H1 (cell line): ENCODE data around the gene ELAVL1. TPM values are rescaled to one million over a fixed set of nuclear protein-coding genes. Genes with fewer than 3 reads are reported as not detected.

Experiments
- CTCF ChIA-PET: fragments of 300-600 bp; sonication (Branson Sonifier 250); formaldehyde crosslinking; loops from one replicate; lab custom pipeline; 2021; ENCODE audit not compliant: partially characterized antibody; lab: Charles Lee
- POLR2A ChIA-PET: fragments of 300-600 bp; sonication (Branson Sonifier 250); formaldehyde crosslinking; loops from one replicate; lab custom pipeline; 2021; ENCODE audit warnings: inconsistent platforms; ENCODE audit not compliant: partially characterized antibody; lab: Charles Lee
- DNase-seq, 2 experiments: peaks; one replicate each; pipeline versions ENCODE4 v3.0.0 to v3.0.0-alpha.2; 2010 to 2022; ENCODE audit warnings: low spot score in 2 of 2, low read depth in 1 of 2, mixed read lengths in 1 of 2
- FAIRE-seq: peaks from 2 replicates; lab custom pipeline; 2011; peaks lifted over from hg19 to GRCh38; lab: Jason Lieb, UNC
- H2AFZ ChIP-seq: 2 replicates; pipeline ENCODE4 v1.8.1; 2012; ENCODE audit warnings: low read length, inconsistent platforms
- H2AK5ac ChIP-seq: 2 replicates; pipeline ENCODE4 v1.6.1; 2013; ENCODE audit warnings: low read depth, low read length
- H2BK120ac ChIP-seq: replicated peaks from 2 replicates; pipeline ENCODE3; 2013; ENCODE audit warnings: low read depth, low read length, inconsistent platforms
- H2BK12ac ChIP-seq: 2 replicates; pipeline ENCODE4 v1.6.1; 2013; ENCODE audit warnings: low read depth, low read length
- H2BK15ac ChIP-seq: 2 replicates; pipeline ENCODE4 v1.6.1; 2013; ENCODE audit warnings: low read length
- H2BK20ac ChIP-seq: 2 replicates; pipeline ENCODE4 v1.6.1; 2013; ENCODE audit warnings: low read length
- H2BK5ac ChIP-seq: 2 replicates; pipeline ENCODE4 v1.6.1; 2013; ENCODE audit warnings: low read depth, low read length
- H3K14ac ChIP-seq: 2 replicates; pipeline ENCODE4 v1.6.1; 2013; ENCODE audit warnings: inconsistent platforms; ENCODE audit not compliant: insufficient read length
- H3K18ac ChIP-seq: 2 replicates; pipeline ENCODE4 v1.6.1; 2013; ENCODE audit warnings: low read length; ENCODE audit errors: extremely low read depth
- H3K23ac ChIP-seq: 2 replicates; pipeline ENCODE4 v1.6.1; 2013; ENCODE audit warnings: inconsistent platforms; ENCODE audit not compliant: insufficient read length
- H3K23me2 ChIP-seq: 2 replicates; pipeline ENCODE4 v1.6.1; 2013; ENCODE audit warnings: low read depth, low read length
- H3K27ac ChIP-seq: 2 replicates; pipeline ENCODE4 v1.6.1; 2011; ENCODE audit warnings: low read depth, low read length, inconsistent platforms
- H3K27me3 ChIP-seq, 4 experiments: replicated peaks in 1 of 4; 1 replicate in 1 of 4; 2 replicates in 3 of 4; pipeline versions ENCODE4 v1.6.1 to v1.8.1; 2011 to 2013; ENCODE audit warnings: low read length in 3 of 4, mild to moderate bottlenecking in 3 of 4, inconsistent platforms in 2 of 4, mixed read lengths in 2 of 4, moderate library complexity in 1 of 4; ENCODE audit not compliant: control insufficient read depth in 3 of 4, insufficient read depth in 3 of 4; ENCODE audit errors: extremely low read depth in 1 of 4
- H3K36me3 ChIP-seq, 4 experiments: 2 replicates each; pipeline versions ENCODE4 v1.6.1 to v1.8.1; 2011 to 2013; ENCODE audit warnings: mild to moderate bottlenecking in 4 of 4, low read length in 3 of 4, moderate library complexity in 2 of 4, control low read depth in 1 of 4, inconsistent platforms in 1 of 4; ENCODE audit not compliant: insufficient read depth in 4 of 4, control insufficient read depth in 2 of 4
- H3K4ac ChIP-seq: replicated peaks from 2 replicates; pipeline ENCODE3; 2013; ENCODE audit warnings: low read length, low read depth, mixed read lengths, inconsistent platforms; ENCODE audit not compliant: insufficient read length
- H3K4me1 ChIP-seq, 4 experiments: replicated peaks in 1 of 4; 1 replicate in 1 of 4; 2 replicates in 3 of 4; pipeline versions ENCODE4 v1.6.1 to v1.8.1; 2011 to 2013; ENCODE audit warnings: low read length in 3 of 4, inconsistent platforms in 2 of 4, mixed read lengths in 1 of 4; ENCODE audit not compliant: insufficient read depth in 4 of 4, control insufficient read depth in 3 of 4
- H3K4me2 ChIP-seq, 2 experiments: 2 replicates each; pipeline versions ENCODE4 v1.6.1 to v1.8.1; 2011 to 2013; ENCODE audit warnings: low read depth in 2 of 2, low read length in 2 of 2, control low read depth in 1 of 2, inconsistent platforms in 1 of 2, mild to moderate bottlenecking in 1 of 2; ENCODE audit not compliant: insufficient read depth in 1 of 2
- H3K4me3 ChIP-seq, 4 experiments: fragments of 200-600, 300-600 bp in 1 of 4; sonication (generic), shearing (Covaris generic), sonication (Bioruptor Twin) in 1 of 4; 2 replicates each; pipeline versions ENCODE4 v1.5.1 to v1.8.1; 2011 to 2016; ENCODE audit warnings: low read length in 4 of 4, low read depth in 3 of 4, control low read depth in 2 of 4, inconsistent platforms in 2 of 4, mild to moderate bottlenecking in 2 of 4, mixed read lengths in 1 of 4, moderate library complexity in 1 of 4; ENCODE audit not compliant: insufficient read depth in 2 of 4; ENCODE audit errors: extremely low read depth in 1 of 4
- H3K56ac ChIP-seq: replicated peaks from 2 replicates; pipeline ENCODE3; 2013; ENCODE audit warnings: low read depth, mild to moderate bottlenecking, mixed read lengths, low read length, inconsistent platforms; ENCODE audit not compliant: insufficient read length
- H3K79me1 ChIP-seq: 2 replicates; pipeline ENCODE4 v1.6.1; 2013; ENCODE audit warnings: low read depth, low read length, control low read depth
- H3K79me2 ChIP-seq, 2 experiments: 2 replicates each; pipeline versions ENCODE4 v1.6.1 to v1.8.1; 2012 to 2013; ENCODE audit warnings: low read length in 2 of 2, mild to moderate bottlenecking in 2 of 2, inconsistent platforms in 1 of 2; ENCODE audit not compliant: insufficient read depth in 2 of 2, control insufficient read depth in 1 of 2
- H3K9ac ChIP-seq, 4 experiments: replicated peaks in 1 of 4; 1 replicate in 1 of 4; 2 replicates in 3 of 4; pipeline versions ENCODE4 v1.6.1 to v1.8.1; 2011 to 2013; ENCODE audit warnings: low read depth in 3 of 4, low read length in 3 of 4, control low read depth in 2 of 4, mild to moderate bottlenecking in 2 of 4, moderate library complexity in 2 of 4, inconsistent platforms in 1 of 4; ENCODE audit errors: extremely low read depth in 1 of 4
- H3K9me3 ChIP-seq, 2 experiments: 2 replicates each; pipeline versions ENCODE4 v1.6.1 to v1.8.1; 2012 to 2013; ENCODE audit warnings: mild to moderate bottlenecking in 2 of 2, moderate library complexity in 2 of 2, control low read depth in 1 of 2, inconsistent platforms in 1 of 2, low read depth in 1 of 2, low read length in 1 of 2, mixed read lengths in 1 of 2; ENCODE audit not compliant: insufficient read depth in 2 of 2
- H4K20me1 ChIP-seq, 2 experiments: replicated peaks in 1 of 2; 2 replicates each; pipeline versions ENCODE3 to v1.8.1; 2011 to 2013; ENCODE audit warnings: inconsistent platforms in 2 of 2, low read length in 2 of 2, mild to moderate bottlenecking in 1 of 2; ENCODE audit not compliant: insufficient read depth in 2 of 2, control insufficient read depth in 1 of 2
- H4K5ac ChIP-seq: 2 replicates; pipeline ENCODE4 v1.6.1; 2013; ENCODE audit warnings: low read length, low read depth, mixed read lengths, inconsistent platforms; ENCODE audit not compliant: insufficient read length
- H4K8ac ChIP-seq: 2 replicates; pipeline ENCODE4 v1.8.0; 2013; ENCODE audit warnings: mild to moderate bottlenecking, moderate library complexity, low read length, inconsistent platforms; ENCODE audit not compliant: insufficient read depth; ENCODE audit errors: extremely low read depth
- H4K91ac ChIP-seq: replicated peaks from 2 replicates; pipeline ENCODE3; 2013; ENCODE audit warnings: low read length, mixed read lengths, inconsistent platforms; ENCODE audit not compliant: insufficient read length
- ASH2L ChIP-seq: fragments of 200-600, 300-600 bp; sonication (generic); IDR thresholded peaks from one replicate; pipeline ENCODE4 v1.7.1; 2017; ENCODE audit warnings: low read length
- BACH1 ChIP-seq: IDR thresholded peaks from 2 replicates; pipeline ENCODE4 v1.6.1; 2012; ENCODE audit warnings: low read length, improper control_type of control experiment
- BRCA1 ChIP-seq: IDR thresholded peaks from 2 replicates; pipeline ENCODE4 v1.6.1; 2012; ENCODE audit warnings: low read depth, low read length, improper control_type of control experiment
- CEBPB ChIP-seq: IDR thresholded peaks from 2 replicates; pipeline ENCODE4 v1.6.1; 2012; ENCODE audit warnings: low read depth, low read length
- E2F6 ChIP-seq: IDR thresholded peaks from 2 replicates; pipeline ENCODE4 v1.6.1; 2012; ENCODE audit warnings: inconsistent platforms
- EGR1 ChIP-seq: IDR thresholded peaks from 2 replicates; pipeline ENCODE4 v1.6.1; 2011; ENCODE audit warnings: low read depth, low read length, borderline replicate concordance
- EZH2 ChIP-seq: fragments of 200-600 bp; sonication (generic); IDR thresholded peaks from 2 replicates; pipeline ENCODE4 v1.7.1; 2012; ENCODE audit warnings: low read depth, mild to moderate bottlenecking, moderate library complexity, low read length, inconsistent platforms; ENCODE audit not compliant: severe bottlenecking
- FOSL1 ChIP-seq: IDR thresholded peaks from 2 replicates; pipeline ENCODE4 v1.6.1; 2011; ENCODE audit warnings: mild to moderate bottlenecking, low read depth, low read length, moderate library complexity; ENCODE audit not compliant: insufficient read depth
- KDM4A ChIP-seq: IDR thresholded peaks from one replicate; pipeline ENCODE4 v1.7.1; 2012; ENCODE audit warnings: low read depth, mild to moderate bottlenecking, moderate library complexity, low read length, inconsistent platforms; ENCODE audit not compliant: severe bottlenecking
- MAFK ChIP-seq: IDR thresholded peaks from 2 replicates; pipeline ENCODE4 v1.6.1; 2012; ENCODE audit warnings: low read depth, mild to moderate bottlenecking, improper control_type of control experiment, low read length
- POLR2A ChIP-seq, 2 experiments: IDR thresholded peaks; 1 replicate in 1 of 2; 2 replicates in 1 of 2; pipeline ENCODE4 v1.6.1; 2011; ENCODE audit warnings: low read depth in 2 of 2, low read length in 2 of 2, mild to moderate bottlenecking in 2 of 2; ENCODE audit errors: control extremely low read depth in 1 of 2
- TCF12 ChIP-seq: IDR thresholded peaks from 2 replicates; pipeline ENCODE4 v1.6.1; 2011; ENCODE audit warnings: low read depth, mild to moderate bottlenecking, low read length
- TEAD4 ChIP-seq: IDR thresholded peaks from 2 replicates; pipeline ENCODE4 v1.6.1; 2012; ENCODE audit warnings: low read depth, low read length, inconsistent platforms, mixed read lengths
- YY1 ChIP-seq: IDR thresholded peaks from 2 replicates; pipeline ENCODE4 v1.6.1; 2011; ENCODE audit warnings: low read depth, mild to moderate bottlenecking, low read length
- WGBS, 2 experiments: shearing (Covaris generic) in 1 of 2; methylation state at CpG; one replicate each; pipeline versions ENCODE4 v1.1.6 to v1.1.7; 2013 to 2015; ENCODE audit warnings: low lambda C conversion rate in 2 of 2, mixed read lengths in 2 of 2, inconsistent platforms in 1 of 2, low coverage in 1 of 2, missing lambda C conversion rate in 1 of 2; ENCODE audit not compliant: insufficient replicate concordance in 2 of 2, insufficient coverage in 1 of 2, insufficient read length in 1 of 2; ENCODE audit errors: extremely low coverage in 1 of 2, missing lambda C conversion rate in 1 of 2; 5-methylcytosine and 5-hydroxymethylcytosine counted together
- polyA plus RNA-seq, 7 experiments: library from polyadenylated mRNA; depleted of rRNA in 3 of 7; stranded (reverse) in 5 of 7; unstranded in 2 of 7; fragments of >200 nt in 5 of 7; fragments of 200-250 nt in 2 of 7; gene quantifications; 1 replicate in 5 of 7; 2 replicates in 1 of 7; 4 replicates in 1 of 7; pipeline versions ENCODE4 v1.2.1 to v1.2.3, GENCODE V29; 2011 to 2013; ENCODE audit warnings: missing spikeins in 2 of 7, mixed read lengths in 2 of 7
- total RNA-seq: library from RNA; stranded (reverse); fragmentation: NEBNext Ultra II Directional; extraction: Animal tissue kit (Norgen Biotek cat#: 25700); gene quantifications from 2 replicates; pipeline ENCODE4 v1.2.1, GENCODE V29; 2021

The ELAVL1 gene
- total and polyA plus RNA-seq, 2 of the 8 experiments (the other 6 are each of a cell fraction or from before 2014, with no cell fraction given) = 56.7 to 163 TPM

- DNase-seq (no peak), FAIRE-seq (no peak)
- H2BK120ac ChIP-seq = no peak overlapping the region
- no peaks in the 10 kb centered on the region for H3K9me3 ChIP-seq
- H2AK5ac ChIP-seq = no peak overlapping the region
- H3K4me2 ChIP-seq = no peak overlapping the region
- H3K36me3 ChIP-seq = peaks cover 17 to 47% (median 34%) of the 10 kb centered on the region in 4 experiments; a peak in 6 of 8 replicates
- H3K23me2 ChIP-seq = no peaks in the 10 kb centered on the region
- no peak overlapping the region for H2BK5ac ChIP-seq
- no peak overlapping the region for H2BK15ac ChIP-seq
- H3K56ac ChIP-seq = no peak overlapping the region
- H3K23ac ChIP-seq = no peak overlapping the region
- peaks cover 11 to 42% of the 10 kb centered on the region in 2 experiments for H4K20me1 ChIP-seq
- H3K27ac ChIP-seq = no peak overlapping the region
- no peak overlapping the region for H4K91ac ChIP-seq
- no peak overlapping the region for H4K8ac ChIP-seq
- ChIA-PET CTCF (interaction anchor here (0.5 to 1.1 kb wide), 6 partner anchors 14 to 159 kb away, joined by 3 to 4 read pairs (median 3); no protein-coding TSS in a partner anchor), POLR2A (interaction anchor here (1.3 to 1.7 kb wide), 2 partner anchors 11 to 31 kb away, joined by 4 read pairs; partner anchors contain the start of gene ELAVL1)
- H3K18ac ChIP-seq = no peak overlapping the region
- peaks cover 0 to under 1% of the 10 kb centered on the region in 2 experiments; a peak in 1 of 4 replicates for H3K79me2 ChIP-seq
- H3K4me3 ChIP-seq = no peak overlapping the region
- H2BK12ac ChIP-seq = no peak overlapping the region
- H3K14ac ChIP-seq = no peak overlapping the region
- peaks cover 0 to 7% (median 5%) of the 10 kb centered on the region in 4 experiments; a peak in 6 of 7 replicates for H3K4me1 ChIP-seq
- H3K79me1 ChIP-seq = peaks cover 11% of the 10 kb centered on the region
- WGBS, 2 experiments = 92% methylated on average over 12 of the region's 12 CpGs; no CpG with 5 or more reads in 1 of the 2 experiments
- H3K27me3 ChIP-seq = no peaks in the 10 kb centered on the region
- H4K5ac ChIP-seq = no peak overlapping the region
- no peak overlapping the region for H2AFZ ChIP-seq
- H3K9ac ChIP-seq = no peak overlapping the region; a peak in 2 of 7 replicates
- H3K4ac ChIP-seq = no peak overlapping the region
- no peak overlapping the region for H2BK20ac ChIP-seq
- no peak for TF ChIP-seq TCF12
- TF ChIP-seq E2F6 = no peak
- TF ChIP-seq BACH1 = no peak
- TF ChIP-seq FOSL1 = no peak
- no peak for TF ChIP-seq MAFK
- TF ChIP-seq YY1 = no peak
- TF ChIP-seq EZH2 = no peak
- TF ChIP-seq POLR2A (IDR thresholded peaks at IDR 0.05; ENCODE audit: control extremely low read depth in 1 of 2, low read depth in 2 of 2, low read length in 2 of 2) = no peak
- no peak for TF ChIP-seq ASH2L
- no peak for TF ChIP-seq KDM4A
- TF ChIP-seq EGR1 = no peak
- TF ChIP-seq TEAD4 = no peak
- TF ChIP-seq BRCA1 = no peak
- no peak for TF ChIP-seq CEBPB
Measured at GRCh38 chr19:7973883-7974282, 31.6 kb downstream of the ELAVL1 start.
